Suprapubic skin (tissue), 4 donors: ENCODE measurements around the gene NAV3. TPM values are rescaled to one million over a fixed set of nuclear protein-coding genes. Genes with fewer than 3 reads are reported as not detected.

Source experiments
- DNase-seq, 2 donors: peaks; one replicate each; pipeline ENCODE4 v3.0.0-alpha.2; 2019; ENCODE audit warnings: low spot score in 2 of 2
- H3K27ac ChIP-seq: fragments of 200-600 bp; sonication (generic); one replicate; pipeline ENCODE4 v1.5.1; 2019
- H3K27me3 ChIP-seq: fragments of 200-600 bp; sonication (generic); one replicate; pipeline ENCODE4 v1.5.1; 2019
- H3K36me3 ChIP-seq: fragments of 200-600 bp; sonication (generic); one replicate; pipeline ENCODE4 v1.5.1; 2019
- H3K4me1 ChIP-seq: fragments of 200-600 bp; sonication (generic); one replicate; pipeline ENCODE4 v1.5.1; 2019
- H3K4me3 ChIP-seq: fragments of 200-600 bp; sonication (generic); one replicate; pipeline ENCODE4 v1.5.1; 2019; ENCODE audit warnings: mild to moderate bottlenecking
- H3K9me3 ChIP-seq: fragments of 200-600 bp; sonication (generic); one replicate; pipeline ENCODE4 v1.5.1; 2019
- EP300 ChIP-seq: sonication (generic); formaldehyde crosslinking; IDR thresholded peaks from one replicate; pipeline ENCODE4 v1.6.1; 2017; ENCODE audit warnings: antibody characterized with exemption
- POLR2A ChIP-seq, 2 donors: fragments of 450-650 bp; IDR thresholded peaks; one replicate each; pipeline ENCODE4 v1.6.1; 2017; ENCODE audit warnings: antibody characterized with exemption in 2 of 2, mild to moderate bottlenecking in 2 of 2, moderate library complexity in 2 of 2
- POLR2AphosphoS5 ChIP-seq, 3 donors: sonication (generic); formaldehyde crosslinking; IDR thresholded peaks; one replicate each; pipeline ENCODE4 v1.6.1; 2017; ENCODE audit warnings: antibody characterized with exemption in 3 of 3
- WGBS: methylation state at CpG from one replicate; pipeline ENCODE4 v1.1.5; 2018; 5-methylcytosine and 5-hydroxymethylcytosine counted together
- total RNA-seq, 4 donors: library from RNA; depleted of rRNA; stranded (reverse); fragments of >200 nt; gene quantifications; one replicate each; pipeline ENCODE4 v1.1.0, GENCODE V29; 2016
- TF ChIP-seq, protein P1 (sequence below), 2 donors: fragments of 200-600 bp in 1 of 2; fragments of 450-650 bp in 1 of 2; sonication (generic) in 1 of 2; IDR thresholded peaks; one replicate each; pipeline ENCODE4 v1.5.1; 2016 to 2019; ENCODE audit warnings: antibody characterized with exemption in 2 of 2, mild to moderate bottlenecking in 1 of 2, moderate library complexity in 1 of 2

Gene NAV3
- total RNA-seq, 4 donors from 2014 or later = 11.7 to 20.9 (median 15.7) TPM

DNA sequence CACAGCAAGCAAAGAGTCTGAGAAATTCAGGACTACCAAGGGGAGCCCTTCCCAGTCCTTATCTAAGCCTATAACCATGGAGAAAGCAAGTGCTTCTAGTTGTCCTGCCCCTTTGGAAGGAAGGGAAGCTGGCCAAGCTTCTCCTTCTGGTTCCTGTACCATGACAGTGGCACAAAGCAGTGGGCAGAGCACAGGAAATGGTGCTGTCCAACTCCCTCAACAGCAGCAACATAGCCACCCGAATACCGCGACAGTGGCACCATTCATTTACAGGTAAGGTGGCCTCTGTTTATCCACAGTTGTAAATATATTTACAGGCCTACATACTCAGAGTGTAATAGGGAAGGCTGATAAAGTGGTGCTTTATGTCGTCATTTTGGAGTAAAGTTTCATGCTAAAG lies 176.5 kb downstream of the NAV3 start:
- WGBS = 94% methylated on average over 4 of the region's 4 CpGs
- Histone ChIP-seq H3K36me3 (peaks cover 3% of the 10 kb centered on the region), H3K27me3 (no peaks in the 10 kb centered on the region), H3K4me1 (no peaks in the 10 kb centered on the region), H3K27ac (no peak overlapping the region), H3K4me3 (no peak overlapping the region), H3K9me3 (no peaks in the 10 kb centered on the region)
- no peak for DNase-seq
- TF ChIP-seq POLR2AphosphoS5 (IDR thresholded peaks at IDR 0.05) (no peak), POLR2A (IDR thresholded peaks at IDR 0.05) (no peak), EP300 (no peak)
- TF ChIP-seq, protein P1, sequence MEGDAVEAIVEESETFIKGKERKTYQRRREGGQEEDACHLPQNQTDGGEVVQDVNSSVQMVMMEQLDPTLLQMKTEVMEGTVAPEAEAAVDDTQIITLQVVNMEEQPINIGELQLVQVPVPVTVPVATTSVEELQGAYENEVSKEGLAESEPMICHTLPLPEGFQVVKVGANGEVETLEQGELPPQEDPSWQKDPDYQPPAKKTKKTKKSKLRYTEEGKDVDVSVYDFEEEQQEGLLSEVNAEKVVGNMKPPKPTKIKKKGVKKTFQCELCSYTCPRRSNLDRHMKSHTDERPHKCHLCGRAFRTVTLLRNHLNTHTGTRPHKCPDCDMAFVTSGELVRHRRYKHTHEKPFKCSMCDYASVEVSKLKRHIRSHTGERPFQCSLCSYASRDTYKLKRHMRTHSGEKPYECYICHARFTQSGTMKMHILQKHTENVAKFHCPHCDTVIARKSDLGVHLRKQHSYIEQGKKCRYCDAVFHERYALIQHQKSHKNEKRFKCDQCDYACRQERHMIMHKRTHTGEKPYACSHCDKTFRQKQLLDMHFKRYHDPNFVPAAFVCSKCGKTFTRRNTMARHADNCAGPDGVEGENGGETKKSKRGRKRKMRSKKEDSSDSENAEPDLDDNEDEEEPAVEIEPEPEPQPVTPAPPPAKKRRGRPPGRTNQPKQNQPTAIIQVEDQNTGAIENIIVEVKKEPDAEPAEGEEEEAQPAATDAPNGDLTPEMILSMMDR (IDR thresholded peaks at IDR 0.05) = no peak

DNA sequence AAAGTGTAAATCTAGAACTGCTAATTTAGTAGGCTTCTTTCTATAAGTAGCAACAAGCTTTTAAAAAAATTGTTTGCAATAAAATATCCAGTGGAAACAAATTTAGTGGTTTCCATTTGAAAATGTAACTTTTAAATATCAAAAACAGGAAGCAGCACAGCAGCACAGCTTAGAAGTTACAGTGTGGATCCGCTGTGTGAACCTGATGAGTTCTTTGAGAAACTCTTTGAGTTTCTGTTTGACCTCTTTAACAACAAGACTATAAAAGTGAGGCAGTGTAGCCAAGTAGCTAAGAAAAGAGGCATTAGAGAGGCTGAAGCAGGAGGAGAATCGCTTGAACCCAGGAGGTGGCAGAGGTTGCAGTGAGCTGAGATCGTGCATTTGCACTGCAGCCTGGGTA lies 178.3 kb downstream of the NAV3 start:
- Histone ChIP-seq H3K4me3 (no peak overlapping the region), H3K9me3 (no peaks in the 10 kb centered on the region), H3K36me3 (peaks cover 3% of the 10 kb centered on the region), H3K27ac (no peak overlapping the region), H3K27me3 (no peaks in the 10 kb centered on the region), H3K4me1 (no peaks in the 10 kb centered on the region)
- no peak for DNase-seq
- TF ChIP-seq POLR2AphosphoS5 (IDR thresholded peaks at IDR 0.05) (no peak), POLR2A (IDR thresholded peaks at IDR 0.05) (no peak), EP300 (no peak)
- TF ChIP-seq, protein P1 (IDR thresholded peaks at IDR 0.05) = no peak
- WGBS = 92% methylated on average over 3 of the region's 3 CpGs

DNA sequence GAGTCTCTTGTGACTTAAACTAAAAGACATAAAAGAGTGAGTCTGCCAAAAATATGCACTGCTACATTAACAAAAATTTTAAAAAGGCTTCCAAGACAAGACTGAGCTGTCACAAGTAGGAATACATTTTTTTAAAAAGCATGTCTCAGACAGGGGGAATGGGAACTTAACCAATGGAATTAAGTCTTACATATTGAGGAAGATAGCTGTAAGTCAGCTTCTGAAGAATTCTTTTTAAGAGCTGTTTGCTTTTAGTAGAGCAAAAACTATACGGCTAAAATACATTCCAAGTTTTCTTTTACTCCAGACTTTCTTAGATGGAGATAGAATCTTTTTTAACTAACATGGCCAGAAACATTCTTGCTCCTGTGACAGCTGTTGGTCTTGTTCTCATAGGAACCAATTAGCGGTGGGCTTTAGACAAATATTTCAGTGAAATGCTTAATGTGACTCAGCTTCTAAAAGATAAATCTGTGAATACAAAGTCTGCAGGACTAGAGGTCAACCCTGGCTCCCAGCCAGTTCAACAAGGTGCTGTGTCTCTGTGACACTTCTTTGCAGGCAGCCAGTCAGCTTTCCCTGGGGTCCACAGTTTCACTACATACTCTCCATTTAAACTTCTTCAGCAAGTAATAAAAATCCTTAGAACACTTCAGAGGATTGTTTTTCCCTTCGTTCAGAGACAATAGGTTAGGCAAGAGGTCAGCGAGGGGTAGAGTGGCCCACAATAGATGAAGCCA lies 187.6 kb downstream of the NAV3 start:
- Histone ChIP-seq H3K4me1 (no peaks in the 10 kb centered on the region), H3K4me3 (no peak overlapping the region), H3K9me3 (no peaks in the 10 kb centered on the region), H3K36me3 (no peaks in the 10 kb centered on the region), H3K27me3 (no peaks in the 10 kb centered on the region), H3K27ac (no peak overlapping the region)
- 61% methylated on average over 4 of the region's 4 CpGs for WGBS
- DNase-seq = no peak
- TF ChIP-seq POLR2AphosphoS5 (IDR thresholded peaks at IDR 0.05) (no peak), EP300 (no peak)

DNA sequence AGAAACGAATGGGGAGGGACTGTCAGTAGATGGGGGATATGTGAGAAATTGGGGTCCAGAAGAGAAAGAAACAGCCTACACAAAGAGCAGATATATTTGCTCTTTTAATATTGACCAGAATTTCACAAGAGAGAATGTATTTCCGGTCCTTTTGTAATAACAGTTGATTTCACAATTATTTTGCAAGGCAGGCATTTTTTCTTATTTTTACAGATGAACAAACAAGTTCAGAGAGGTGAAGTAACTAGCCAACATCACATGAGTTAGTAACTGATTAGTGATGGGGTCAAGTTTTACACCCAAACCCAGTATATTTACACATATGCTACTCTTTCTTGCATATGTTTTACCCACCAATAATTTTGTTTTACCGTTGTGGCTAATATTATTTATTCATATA lies 188.2 kb downstream of the NAV3 start:
- DNase-seq = no peak
- Histone ChIP-seq H3K36me3 (no peaks in the 10 kb centered on the region), H3K4me3 (no peak overlapping the region), H3K4me1 (no peaks in the 10 kb centered on the region), H3K27me3 (no peaks in the 10 kb centered on the region), H3K9me3 (no peaks in the 10 kb centered on the region), H3K27ac (no peak overlapping the region)
- TF ChIP-seq EP300 = no peak
- TF ChIP-seq POLR2AphosphoS5 (IDR thresholded peaks at IDR 0.05) = no peak
- TF ChIP-seq POLR2A (IDR thresholded peaks at IDR 0.05) = no peak
- TF ChIP-seq, protein P1 (IDR thresholded peaks at IDR 0.05) = no peak
- WGBS = 82% methylated on average over 3 of the region's 3 CpGs

DNA sequence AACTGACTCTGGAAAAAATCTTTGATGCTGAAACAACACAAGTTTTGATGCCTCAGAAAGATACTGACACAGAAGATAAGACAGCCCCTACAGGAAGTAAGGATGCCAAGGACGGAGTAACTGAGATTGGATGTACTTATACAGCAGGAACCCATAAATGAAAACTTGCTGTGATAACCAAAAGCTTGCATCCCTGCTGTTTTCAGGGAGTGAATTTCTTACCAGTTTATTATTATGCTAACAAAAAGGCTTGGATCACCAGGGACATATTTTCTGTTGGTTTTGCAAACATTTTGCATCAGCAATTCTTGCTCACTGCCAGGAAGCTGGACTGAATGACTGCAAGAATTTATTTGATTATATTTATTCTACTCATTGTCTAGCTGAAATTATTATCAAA lies 197.7 kb downstream of the NAV3 start:
- DNase-seq = no peak
- WGBS = 93% methylated on average over 1 of the region's 1 CpG
- Histone ChIP-seq H3K4me3 (no peak overlapping the region), H3K4me1 (no peaks in the 10 kb centered on the region), H3K36me3 (no peaks in the 10 kb centered on the region), H3K9me3 (no peaks in the 10 kb centered on the region), H3K27ac (no peak overlapping the region), H3K27me3 (no peaks in the 10 kb centered on the region)
- TF ChIP-seq POLR2AphosphoS5 (IDR thresholded peaks at IDR 0.05) = no peak
- TF ChIP-seq, protein P1 (IDR thresholded peaks at IDR 0.05) = no peak
- no peak for TF ChIP-seq POLR2A (IDR thresholded peaks at IDR 0.05)
- TF ChIP-seq EP300 = no peak
